Putamen (tissue), 1 donor: ENCODE results near the gene GDF7.
"Not testable (repeated sequence)": the region's sequence is repeated elsewhere in the genome, so short reads cannot be mapped to it uniquely, and the experiment has no call there.

ENCODE experiments used
- DNase-seq: peaks from one replicate; pipeline ENCODE4 v3.0.0-alpha.2; 2016; ENCODE audit warnings: low spot score

The GDF7 gene

GRCh38 chr2:20702563-20702962 is 35.6 kb downstream of the GDF7 start:
- DNase-seq = no peak

GRCh38 chr2:20704886-20705285 is 37.9 kb downstream of the GDF7 start:
- no peak for DNase-seq

- DNase-seq = no peak
Measured at GRCh38 chr2:20706217-20706616, 39.3 kb downstream of the GDF7 start.

GRCh38 chr2:20706786-20707185 is 39.8 kb downstream of the GDF7 start:
- no peak for DNase-seq

- no peak for DNase-seq
Measured at GRCh38 chr2:20707601-20708000, 40.7 kb downstream of the GDF7 start.

GRCh38 chr2:20711641-20712040 is 44.7 kb downstream of the GDF7 start:
- DNase-seq = not testable (repeated sequence)

GRCh38 chr2:20713585-20713984 is 46.6 kb downstream of the GDF7 start:
- DNase-seq = not testable (repeated sequence)

- not testable (repeated sequence) for DNase-seq
Measured at GRCh38 chr2:20714412-20714811, 47.5 kb downstream of the GDF7 start.

GRCh38 chr2:20716164-20716563 is 49.2 kb downstream of the GDF7 start:
- not testable (repeated sequence) for DNase-seq

- DNase-seq = no peak
Measured at GRCh38 chr2:20717641-20718040, 50.7 kb downstream of the GDF7 start.

GRCh38 chr2:20722592-20723240 is 55.8 kb downstream of the GDF7 start:
- DNase-seq = no peak

- no peak for DNase-seq
Measured at GRCh38 chr2:20723543-20723942, 56.6 kb downstream of the GDF7 start.

GRCh38 chr2:20724500-20725053 is 57.6 kb downstream of the GDF7 start:
- no peak for DNase-seq

GRCh38 chr2:20725782-20726181 is 58.8 kb downstream of the GDF7 start:
- DNase-seq = no peak

GRCh38 chr2:20726913-20727312 is 60.0 kb downstream of the GDF7 start:
- no peak for DNase-seq

GRCh38 chr2:20728114-20728758 is 61.3 kb downstream of the GDF7 start:
- no peak for DNase-seq
